HG03159 (cell line): ENCODE data around the gene TSKU.
"Not testable (repeated sequence)": the region's sequence is repeated elsewhere in the genome, so short reads cannot be mapped to it uniquely, and the experiment has no call there.

Experiments used
- ATAC-seq: cut with Tn5 transposase; IDR thresholded peaks from one replicate; pipeline ENCODE4 v1.9.1; 2021; ENCODE audit warnings: mild to moderate bottlenecking, moderate library complexity; ENCODE audit not compliant: unreplicated experiment

The TSKU gene

GRCh38 chr11:76799066-76799804 lies 16.1 kb downstream of the TSKU start:
- peak; percentile 82 for ATAC-seq

DNA sequence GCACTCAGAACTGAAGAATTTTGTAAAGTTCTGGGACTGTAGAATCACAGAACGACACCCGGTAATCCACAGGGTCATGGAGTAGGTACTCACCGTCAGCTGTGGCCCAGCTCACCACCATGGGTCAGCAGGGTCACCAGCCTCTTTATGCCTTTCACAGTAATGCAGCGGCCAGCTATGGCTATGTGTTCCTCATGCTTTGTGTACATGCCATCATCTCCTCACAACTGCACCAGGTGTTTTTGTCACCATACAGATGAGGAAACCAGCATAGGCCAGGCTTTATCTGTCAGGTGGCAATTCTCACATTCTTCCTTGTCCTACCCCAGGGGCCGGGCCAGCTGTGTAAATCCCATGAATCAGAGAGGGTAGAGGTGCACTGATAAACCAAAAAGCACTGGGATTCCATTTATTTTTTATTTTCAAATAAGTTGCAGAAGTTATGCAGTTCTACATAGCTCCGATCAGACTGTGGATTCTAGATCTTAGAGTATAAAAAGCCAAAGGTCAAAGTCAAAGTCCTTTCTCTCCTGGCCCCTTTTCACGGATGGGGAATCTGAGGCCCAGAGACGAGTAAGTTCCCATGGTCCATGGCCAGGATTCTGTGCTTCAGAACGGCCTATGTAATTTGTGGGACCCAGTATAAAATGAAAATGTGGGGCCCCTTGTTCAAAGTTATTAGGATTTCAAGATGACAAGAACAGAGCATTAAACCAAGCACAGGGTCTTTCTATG lies 17.5 kb downstream of the TSKU start:
- no peak for ATAC-seq

DNA sequence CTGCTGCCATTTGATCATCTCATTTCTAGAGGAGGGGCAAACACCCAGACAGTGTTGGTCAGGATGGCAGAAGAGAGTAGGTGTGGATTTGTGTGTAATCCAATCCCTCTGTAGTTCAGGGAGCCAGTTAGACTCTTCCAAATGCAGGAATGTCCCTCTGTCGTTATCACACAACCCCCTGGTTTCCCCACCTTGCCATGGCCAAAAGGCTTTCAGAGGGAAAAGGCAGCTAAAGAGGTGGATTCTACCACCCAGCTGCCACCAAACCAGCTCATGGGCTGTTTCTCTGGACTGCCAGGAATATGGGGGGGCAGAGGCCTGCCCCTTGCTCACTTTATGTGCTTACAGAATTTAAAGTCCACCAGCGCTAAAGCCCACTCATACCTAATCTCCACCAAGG lies 18.1 kb downstream of the TSKU start:
- no peak for ATAC-seq

GRCh38 chr11:76801736-76802135 lies 18.6 kb downstream of the TSKU start:
- no peak for ATAC-seq

DNA sequence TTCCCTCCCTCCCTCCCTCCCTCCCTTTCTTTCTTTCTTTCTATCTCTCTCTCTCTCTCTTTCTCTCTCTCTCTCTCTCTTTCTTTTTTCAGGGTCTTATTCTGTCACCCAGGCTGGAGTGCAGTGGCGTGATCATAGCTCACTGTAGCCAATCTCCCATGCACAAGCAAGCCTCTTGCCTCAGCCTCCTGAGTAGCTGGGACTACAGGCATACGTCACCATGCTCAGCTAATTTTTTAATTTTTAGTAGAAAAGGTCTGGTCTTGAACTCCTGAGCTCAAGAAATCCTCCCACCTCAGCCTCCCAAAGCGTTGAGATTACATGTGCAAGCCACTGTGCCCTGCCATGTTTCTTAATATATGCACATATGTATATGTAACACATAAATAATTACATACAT lies 19.0 kb downstream of the TSKU start:
- no peak for ATAC-seq

GRCh38 chr11:76802621-76803020 lies 19.5 kb downstream of the TSKU start:
- ATAC-seq: no peak

GRCh38 chr11:76803023-76803422 lies 19.9 kb downstream of the TSKU start:
- no peak for ATAC-seq

- no peak for ATAC-seq
Observed at GRCh38 chr11:76803811-76804600, 20.9 kb downstream of the TSKU start.

DNA sequence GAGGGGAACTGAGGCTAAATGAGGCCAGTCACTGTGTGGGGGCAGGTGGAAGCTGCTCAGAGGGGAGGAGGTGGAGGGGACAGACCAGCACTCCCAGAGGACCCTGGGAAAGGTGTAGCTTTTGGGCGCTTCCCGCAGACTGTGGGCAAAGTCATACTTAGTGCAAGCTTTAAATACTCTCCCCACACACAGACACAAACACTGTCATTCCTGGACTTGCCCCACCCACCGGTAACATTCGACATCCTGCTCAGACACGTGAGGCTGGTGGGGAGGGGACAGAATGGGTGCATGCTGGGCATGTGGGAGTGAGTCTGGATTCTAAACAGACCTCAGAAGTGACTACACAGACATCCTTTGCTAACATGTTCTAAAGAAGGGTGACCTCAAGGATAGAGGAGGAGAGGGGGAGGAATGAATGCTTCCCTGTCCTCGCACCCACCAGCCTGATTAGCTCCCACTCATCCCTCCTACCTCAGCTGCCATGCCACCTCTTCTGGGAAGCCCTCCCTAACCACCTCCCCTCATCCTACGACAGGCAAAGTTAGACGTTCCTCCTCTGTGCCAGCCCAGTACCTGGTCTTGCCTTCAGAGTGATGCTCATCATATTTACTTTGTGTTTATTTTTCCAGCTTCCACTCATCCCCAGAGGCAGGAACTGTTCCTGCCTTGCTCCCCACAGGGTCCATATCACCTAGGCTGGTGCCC lies 22.2 kb downstream of the TSKU start:
- ATAC-seq: no peak

- ATAC-seq: no peak
Observed at GRCh38 chr11:76806131-76806530, 23.0 kb downstream of the TSKU start.

DNA sequence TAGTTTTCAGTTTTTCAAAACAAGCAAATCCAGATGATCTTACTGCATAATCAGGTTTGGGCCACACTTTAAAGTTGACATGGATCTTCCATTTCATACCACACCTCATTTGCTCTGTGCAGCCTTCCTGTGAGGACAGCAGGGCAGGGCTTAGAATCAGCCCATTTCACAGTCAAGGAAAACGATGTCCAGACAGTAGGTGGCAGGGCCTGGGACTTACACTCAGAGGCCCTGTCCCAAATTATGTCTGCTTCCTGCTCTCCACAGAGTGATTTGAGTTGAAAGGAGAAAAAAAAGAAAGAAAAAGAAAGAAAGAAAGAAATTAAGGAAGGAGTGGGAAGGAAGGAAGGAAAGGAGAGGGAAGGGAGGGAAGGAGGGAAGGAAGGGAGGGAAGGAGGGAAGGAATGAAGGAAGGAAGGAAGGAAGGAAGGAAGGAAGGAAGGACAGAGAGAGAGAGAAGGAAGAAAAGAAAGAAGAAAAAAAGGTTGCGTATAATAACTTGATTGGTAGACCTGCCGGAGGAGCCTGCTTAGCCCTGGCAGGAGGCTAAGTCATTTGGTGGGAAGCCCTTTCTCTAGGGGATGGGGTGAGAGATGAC lies 23.6 kb downstream of the TSKU start:
- no peak for ATAC-seq

DNA sequence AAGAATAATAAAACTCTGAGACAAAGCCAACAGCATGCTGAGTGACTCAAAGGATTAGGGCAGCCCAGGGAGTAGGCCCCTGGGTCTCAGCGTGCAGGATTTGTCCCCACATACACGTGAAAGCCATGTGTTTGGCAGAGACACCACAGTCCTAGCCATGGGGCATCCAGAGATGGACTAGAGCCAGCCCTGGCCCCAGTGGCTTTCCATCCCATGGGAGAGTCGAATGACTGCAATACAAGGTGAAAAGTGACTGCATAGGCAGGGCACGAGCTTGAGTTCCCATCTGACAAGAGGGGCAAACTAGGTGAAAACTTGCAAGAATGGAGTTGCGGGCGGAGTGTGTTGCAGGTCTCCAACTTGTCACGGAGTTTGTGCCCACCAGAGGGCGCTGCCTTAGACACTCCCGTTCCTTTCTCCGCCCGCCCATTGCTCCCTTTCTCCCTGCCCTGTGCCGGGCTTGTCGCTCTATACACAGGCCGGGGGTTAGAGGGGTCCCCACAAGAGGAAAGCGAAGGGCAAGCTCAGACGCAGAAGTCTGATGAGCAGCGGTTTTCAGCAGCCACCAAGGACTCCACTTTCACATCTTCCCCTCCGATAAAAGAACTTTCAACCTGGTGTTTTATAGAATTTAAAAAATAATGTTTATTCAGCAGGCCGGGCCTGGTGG lies 24.2 kb downstream of the TSKU start:
- ATAC-seq: no peak

- ATAC-seq: no peak
Observed at GRCh38 chr11:76808171-76808570, 25.0 kb downstream of the TSKU start.

DNA sequence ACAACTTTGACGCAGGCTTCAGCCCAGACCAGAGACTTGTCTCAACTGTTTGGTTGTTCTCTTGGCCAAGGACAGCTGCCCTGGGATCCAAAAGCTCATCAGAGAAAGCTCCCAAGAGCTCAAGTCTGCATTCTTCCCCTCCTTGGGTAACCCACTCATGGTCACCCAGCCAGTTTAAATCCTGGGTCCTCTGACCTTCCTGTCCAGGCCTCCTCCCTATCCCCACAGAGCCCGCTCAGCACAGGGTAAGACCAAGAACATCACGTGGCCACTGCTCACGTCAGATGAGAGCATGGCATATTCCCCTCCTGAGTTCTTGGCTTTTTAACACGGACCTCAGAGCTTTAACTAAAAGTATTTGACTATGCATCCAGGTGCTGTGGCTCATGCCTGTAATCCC lies 25.8 kb downstream of the TSKU start:
- no peak for ATAC-seq

GRCh38 chr11:76810151-76810853 lies 27.1 kb downstream of the TSKU start:
- ATAC-seq: no peak

DNA sequence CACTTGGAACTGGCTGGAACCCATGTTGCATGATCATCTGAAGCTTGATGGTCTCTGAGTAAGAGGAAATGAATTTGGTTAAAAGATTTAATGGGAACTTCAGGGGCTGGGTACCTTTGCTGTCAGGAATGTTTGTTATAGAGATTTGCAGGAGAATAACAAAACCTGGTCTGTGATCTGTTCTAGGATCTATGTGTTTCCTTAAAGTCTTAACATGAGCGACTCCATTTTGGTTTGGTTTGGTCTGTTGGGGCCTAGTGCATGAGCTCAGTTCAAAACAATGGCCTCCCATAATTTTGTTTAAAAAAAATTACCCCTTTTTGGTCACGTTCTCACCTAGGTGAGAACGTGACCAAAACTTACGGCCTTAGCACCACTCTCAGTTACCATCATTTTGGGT lies 28.1 kb downstream of the TSKU start:
- no peak for ATAC-seq

- no peak for ATAC-seq
Observed at GRCh38 chr11:76814414-76814813, 31.3 kb downstream of the TSKU start.

- not testable (repeated sequence) for ATAC-seq
Observed at GRCh38 chr11:76815678-76816077, 32.5 kb downstream of the TSKU start.

- no peak for ATAC-seq
Observed at GRCh38 chr11:76820184-76820566, 37.0 kb downstream of the TSKU start.

DNA sequence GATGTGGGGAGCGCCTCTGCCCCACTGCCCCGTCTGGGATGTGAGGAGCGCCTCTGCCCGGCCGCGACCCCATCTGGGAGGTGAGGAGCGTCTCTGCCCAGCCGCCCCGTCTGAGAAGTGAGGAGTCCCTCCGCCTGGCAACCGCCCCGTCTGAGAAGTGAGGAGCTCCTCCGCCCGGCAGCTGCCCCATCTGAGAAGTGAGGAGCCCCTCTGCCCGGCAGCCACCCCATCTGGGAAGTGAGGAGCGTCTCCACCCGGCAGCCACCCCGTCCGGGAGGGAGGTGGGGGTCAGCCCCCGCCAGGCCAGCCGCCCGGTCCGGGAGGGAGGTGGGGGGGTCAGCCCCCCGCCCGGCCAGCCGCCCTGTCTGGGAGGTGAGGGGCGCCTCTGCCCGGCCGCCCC lies 38.2 kb downstream of the TSKU start:
- ATAC-seq: not testable (repeated sequence)
